GM21526 (cell line): ENCODE data around the gene C1orf35.

Experiments
- ATAC-seq: cut with Tn5 transposase; IDR thresholded peaks from one replicate; pipeline ENCODE4 v1.9.1; 2021; ENCODE audit warnings: moderate library complexity; ENCODE audit not compliant: unreplicated experiment, low FRiP score

The C1orf35 gene

GRCh38 chr1:228110556-228110955 is 7.4 kb upstream of the C1orf35 start:
- no peak for ATAC-seq

- no peak for ATAC-seq
These were observed 6.9 kb upstream of the C1orf35 start for GRCh38 chr1:228109962-228110488.

- ATAC-seq, result peak; percentile 79
These were observed 6.2 kb upstream of the C1orf35 start, which contains the start of gene MRPL55 for GRCh38 chr1:228109073-228109961. MRPL55 (minus strand) TSS chr1:228109299; CDS start chr1:228108260, 1,039 bp downstream.

GRCh38 chr1:228108742-228109072 is 5.6 kb upstream of the C1orf35 start:
- peak; percentile 1 for ATAC-seq

- no peak for ATAC-seq
These were observed 5.0 kb upstream of the C1orf35 start for GRCh38 chr1:228108055-228108690.

- no peak for ATAC-seq
These were observed 4.5 kb upstream of the C1orf35 start for GRCh38 chr1:228107636-228108035.

GRCh38 chr1:228106800-228107054 is 3.6 kb upstream of the C1orf35 start:
- ATAC-seq, result no peak

GRCh38 chr1:228105996-228106799 is 3.1 kb upstream of the C1orf35 start:
- ATAC-seq, result no peak

- no peak for ATAC-seq
These were observed 2.3 kb upstream of the C1orf35 start for GRCh38 chr1:228105270-228105995.

- ATAC-seq, result no peak
These were observed 1.6 kb upstream of the C1orf35 start for GRCh38 chr1:228104526-228105269.

- peak; percentile 15 for ATAC-seq
These were observed 933 bp downstream of the C1orf35 start for GRCh38 chr1:228101994-228102790.

- no peak for ATAC-seq
These were observed 1.5 kb downstream of the C1orf35 start for GRCh38 chr1:228101614-228101993.

- ATAC-seq, result no peak
These were observed 2.1 kb downstream of the C1orf35 start for GRCh38 chr1:228100822-228101613.

GRCh38 chr1:228099331-228099732 is 3.8 kb downstream of the C1orf35 start:
- no peak for ATAC-seq

- ATAC-seq, result no peak
These were observed 4.7 kb downstream of the C1orf35 start for GRCh38 chr1:228098323-228098931.

GRCh38 chr1:228097333-228098081 is 5.6 kb downstream of the C1orf35 start:
- no peak for ATAC-seq
